ENCODE measurements around the gene TMEM255B. TPM values are rescaled to one million over a fixed set of nuclear protein-coding genes. Genes with fewer than 3 reads are reported as not detected.

The TMEM255B gene
- polyA plus RNA-seq, 3 donors, result 5.1 to 7.5 (median 5.9) TPM

DNA sequence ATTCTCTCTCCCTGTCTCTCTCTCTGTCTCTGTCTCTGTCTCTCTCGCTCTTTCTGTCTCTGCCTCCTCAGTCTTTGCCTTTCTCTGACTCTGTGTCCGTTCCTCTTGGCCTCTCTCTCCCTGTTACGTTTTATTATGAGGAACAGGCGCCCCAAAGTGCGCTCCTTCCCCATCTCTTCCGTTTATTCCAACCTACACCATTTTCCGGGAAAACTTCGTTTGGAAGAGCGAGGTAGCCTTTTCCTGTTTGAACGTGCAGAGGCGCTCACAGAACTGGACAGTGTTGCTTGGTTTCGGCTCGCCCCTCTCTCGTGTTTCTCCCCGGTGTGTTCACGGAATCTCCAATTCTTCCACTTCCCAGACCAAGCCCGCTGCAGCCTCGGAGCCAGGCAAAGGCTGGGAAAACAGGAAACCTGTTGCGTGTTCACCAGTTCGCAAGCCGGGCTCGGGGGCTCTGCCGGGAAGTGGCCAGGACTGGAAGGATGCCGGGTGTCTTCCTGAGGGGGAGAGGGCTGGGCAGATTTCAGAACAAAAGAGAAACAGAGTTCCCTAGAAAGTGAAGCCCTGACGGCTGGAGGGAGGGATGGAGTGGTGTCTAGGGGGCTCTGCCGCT lies 605 bp downstream of the TMEM255B start:
- peak overlapping the region; percentile 91 for H2AFZ ChIP-seq (ENCODE audit: insufficient read depth, low read depth, low read length, poor library complexity, severe bottlenecking)
- peaks cover 20 to 31% of the 10 kb centered on the region in 2 donors for H3K27me3 ChIP-seq (ENCODE audit: control insufficient read depth in 2 of 2, insufficient read depth in 2 of 2, low read length in 2 of 2)
- TF ChIP-seq, protein P1, sequence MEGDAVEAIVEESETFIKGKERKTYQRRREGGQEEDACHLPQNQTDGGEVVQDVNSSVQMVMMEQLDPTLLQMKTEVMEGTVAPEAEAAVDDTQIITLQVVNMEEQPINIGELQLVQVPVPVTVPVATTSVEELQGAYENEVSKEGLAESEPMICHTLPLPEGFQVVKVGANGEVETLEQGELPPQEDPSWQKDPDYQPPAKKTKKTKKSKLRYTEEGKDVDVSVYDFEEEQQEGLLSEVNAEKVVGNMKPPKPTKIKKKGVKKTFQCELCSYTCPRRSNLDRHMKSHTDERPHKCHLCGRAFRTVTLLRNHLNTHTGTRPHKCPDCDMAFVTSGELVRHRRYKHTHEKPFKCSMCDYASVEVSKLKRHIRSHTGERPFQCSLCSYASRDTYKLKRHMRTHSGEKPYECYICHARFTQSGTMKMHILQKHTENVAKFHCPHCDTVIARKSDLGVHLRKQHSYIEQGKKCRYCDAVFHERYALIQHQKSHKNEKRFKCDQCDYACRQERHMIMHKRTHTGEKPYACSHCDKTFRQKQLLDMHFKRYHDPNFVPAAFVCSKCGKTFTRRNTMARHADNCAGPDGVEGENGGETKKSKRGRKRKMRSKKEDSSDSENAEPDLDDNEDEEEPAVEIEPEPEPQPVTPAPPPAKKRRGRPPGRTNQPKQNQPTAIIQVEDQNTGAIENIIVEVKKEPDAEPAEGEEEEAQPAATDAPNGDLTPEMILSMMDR (IDR thresholded peaks at IDR 0.05), result no peak
- no peaks in the 10 kb centered on the region for H3K79me2 ChIP-seq (ENCODE audit: insufficient read depth, low read length)
- Mint-ChIP-seq H3K27ac (peak overlapping the region in 6 of 7 donors; percentile 54 to 94 (median 86)), H3K4me3 (peak overlapping the region; percentile 90 to 100), H3K4me1 (peaks cover 28% of the 10 kb centered on the region), H3K36me3 (peaks cover 0 to 3% of the 10 kb centered on the region in 2 donors), H3K27me3 (ENCODE audit: low read depth in 3 of 3) (peaks cover 24 to 57% (median 39%) of the 10 kb centered on the region in 3 donors), H3K9me3 (peaks cover 0 to 9% (median 3%) of the 10 kb centered on the region in 7 donors)
- DNase-seq, result peak in 1 of 3 donors; percentile 7
- peak overlapping the region; percentile 91 for H3K9ac ChIP-seq (ENCODE audit: insufficient read depth, low read length, poor library complexity, severe bottlenecking)
- peak overlapping the region; percentile 94 for H3K4me2 ChIP-seq (replicated peaks; ENCODE audit: extremely low read depth, low read length, poor library complexity, severe bottlenecking)
- H4K20me1 ChIP-seq (ENCODE audit: insufficient read depth, low read length), result no peaks in the 10 kb centered on the region
- 2% methylated on average over 23 of the region's 26 CpGs for WGBS (ENCODE audit: insufficient coverage)
- H3K4me3 ChIP-seq (replicated peaks in 1 of 3; ENCODE audit: low read depth in 2 of 3, low read length in 3 of 3), result peak overlapping the region; percentile 59 to 88 (median 76)
- intact Hi-C loops (cut with micrococcal nuclease), result no loop called here
- no peaks in the 10 kb centered on the region for H3K36me3 ChIP-seq (replicated peaks in 1 of 2; ENCODE audit: control insufficient read depth in 1 of 2, insufficient read depth in 2 of 2, low read length in 2 of 2)
- peaks cover 22 to 33% of the 10 kb centered on the region in 2 donors for H3K4me1 ChIP-seq (ENCODE audit: control insufficient read depth in 1 of 2, insufficient read depth in 2 of 2, low read length in 2 of 2)
- peak overlapping the region in 1 of 2 donors; percentile 95 for H3K27ac ChIP-seq (ENCODE audit: low read depth in 1 of 2, low read length in 2 of 2)
- H3K9me3 ChIP-seq (replicated peaks in 1 of 2; ENCODE audit: control insufficient read depth in 1 of 2, insufficient read depth in 1 of 2, low read length in 2 of 2), result peaks cover 3 to 4% of the 10 kb centered on the region in 2 donors

- Mint-ChIP-seq H3K4me3 (peak overlapping the region in 1 of 2 donors; percentile 100), H3K27ac (no peak overlapping the region), H3K9me3 (peaks cover 0 to 9% (median 3%) of the 10 kb centered on the region in 7 donors), H3K27me3 (ENCODE audit: low read depth in 3 of 3) (peaks cover 24 to 53% (median 35%) of the 10 kb centered on the region in 3 donors), H3K36me3 (peaks cover 0 to 3% of the 10 kb centered on the region in 2 donors), H3K4me1 (peaks cover 28% of the 10 kb centered on the region)
- TF ChIP-seq, protein P1 (IDR thresholded peaks at IDR 0.05), result no peak
- Histone ChIP-seq H2AFZ (ENCODE audit: insufficient read depth, low read depth, low read length, poor library complexity, severe bottlenecking) (no peak overlapping the region), H3K27ac (ENCODE audit: low read depth in 1 of 2, low read length in 2 of 2) (no peak overlapping the region), H3K27me3 (ENCODE audit: control insufficient read depth in 2 of 2, insufficient read depth in 2 of 2, low read length in 2 of 2) (peaks cover 20 to 31% of the 10 kb centered on the region in 2 donors), H3K36me3 (replicated peaks in 1 of 2; ENCODE audit: control insufficient read depth in 1 of 2, insufficient read depth in 2 of 2, low read length in 2 of 2) (no peaks in the 10 kb centered on the region), H3K79me2 (ENCODE audit: insufficient read depth, low read length) (no peaks in the 10 kb centered on the region), H3K9me3 (replicated peaks in 1 of 2; ENCODE audit: control insufficient read depth in 1 of 2, insufficient read depth in 1 of 2, low read length in 2 of 2) (peaks cover 3 to 4% of the 10 kb centered on the region in 2 donors), H3K4me1 (ENCODE audit: control insufficient read depth in 1 of 2, insufficient read depth in 2 of 2, low read length in 2 of 2) (peaks cover 22 to 33% of the 10 kb centered on the region in 2 donors), H4K20me1 (ENCODE audit: insufficient read depth, low read length) (no peaks in the 10 kb centered on the region), H3K4me3 (replicated peaks in 1 of 3; ENCODE audit: low read depth in 2 of 3, low read length in 3 of 3) (no peak overlapping the region), H3K4me2 (replicated peaks; ENCODE audit: extremely low read depth, low read length, poor library complexity, severe bottlenecking) (no peak overlapping the region), H3K9ac (ENCODE audit: insufficient read depth, low read length, poor library complexity, severe bottlenecking) (no peak overlapping the region)
- intact Hi-C loops (cut with micrococcal nuclease), result no loop called here
- WGBS (ENCODE audit: insufficient coverage), result 63% methylated on average over 3 of the region's 7 CpGs
- DNase-seq, result no peak
These were observed 2.1 kb downstream of the TMEM255B start for GRCh38 chr13:113761136-113761535.

All from CD14-positive monocyte (primary cell).